Superior temporal gyrus (tissue), 1 donor: ENCODE data around the gene BID.
A peak's percentile ranks its signal among the peaks of the same experiment; 100 is the strongest.
"Not testable (repeated sequence)": the region's sequence is repeated elsewhere in the genome, so short reads cannot be mapped to it uniquely, and the experiment has no call there.

Experiments used
- DNase-seq: peaks from one replicate; pipeline ENCODE4 v3.0.0-alpha.2; 2016; ENCODE audit errors: extremely low spot score

Gene BID

DNA sequence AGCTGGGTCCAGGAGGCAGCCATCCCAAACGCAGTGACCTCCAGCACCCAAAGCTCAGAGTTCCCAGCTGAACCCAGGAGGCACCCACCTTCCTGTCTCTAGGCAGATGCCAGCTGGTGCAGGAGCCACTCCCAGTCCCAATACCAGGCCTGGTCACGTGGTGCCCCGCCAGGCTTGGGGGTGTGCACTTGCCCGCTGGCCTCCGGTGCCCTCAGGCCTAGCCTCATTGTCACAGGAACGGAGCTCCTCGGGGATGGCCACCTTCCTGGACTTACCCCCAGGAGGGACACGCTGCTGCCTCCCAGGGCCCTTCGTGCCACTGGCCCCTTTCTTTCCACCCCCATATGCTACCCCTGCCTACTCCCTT, 4.6 kb downstream of the BID start:
- DNase-seq, result no peak

DNA sequence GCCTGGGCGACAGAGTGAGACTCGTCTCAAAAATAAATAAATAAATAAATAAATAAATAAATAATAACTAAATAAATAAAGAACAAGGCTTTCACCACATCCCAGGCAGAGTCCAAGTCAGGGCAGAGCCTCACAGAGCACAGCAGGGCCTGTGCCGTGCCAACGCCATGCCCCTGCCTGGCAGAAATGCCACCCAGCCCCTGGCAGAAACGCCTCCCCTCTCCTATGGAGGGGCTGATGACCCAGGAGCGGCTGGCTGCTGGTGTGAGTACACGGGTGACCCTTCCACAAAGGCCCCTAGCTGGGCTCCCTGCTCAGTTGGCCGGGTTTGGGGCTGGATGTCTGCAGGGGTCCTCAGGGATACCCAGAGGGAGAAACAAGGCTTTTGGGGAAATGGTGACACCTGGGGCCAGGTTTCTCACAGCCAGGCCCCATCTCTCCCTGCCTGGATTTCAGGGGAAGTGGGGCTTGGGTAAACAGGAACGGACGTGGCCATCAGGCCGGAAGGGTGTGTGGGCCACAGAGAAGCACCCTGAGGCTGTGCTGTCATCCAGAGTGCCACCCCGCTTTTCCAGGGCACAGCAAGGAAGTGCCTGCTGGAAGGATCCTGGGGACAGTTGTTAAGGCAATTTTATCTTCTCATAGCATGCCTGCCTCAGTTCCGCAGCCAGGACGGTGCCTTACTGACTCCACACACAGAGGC, 5.1 kb downstream of the BID start:
- no peak for DNase-seq

DNA sequence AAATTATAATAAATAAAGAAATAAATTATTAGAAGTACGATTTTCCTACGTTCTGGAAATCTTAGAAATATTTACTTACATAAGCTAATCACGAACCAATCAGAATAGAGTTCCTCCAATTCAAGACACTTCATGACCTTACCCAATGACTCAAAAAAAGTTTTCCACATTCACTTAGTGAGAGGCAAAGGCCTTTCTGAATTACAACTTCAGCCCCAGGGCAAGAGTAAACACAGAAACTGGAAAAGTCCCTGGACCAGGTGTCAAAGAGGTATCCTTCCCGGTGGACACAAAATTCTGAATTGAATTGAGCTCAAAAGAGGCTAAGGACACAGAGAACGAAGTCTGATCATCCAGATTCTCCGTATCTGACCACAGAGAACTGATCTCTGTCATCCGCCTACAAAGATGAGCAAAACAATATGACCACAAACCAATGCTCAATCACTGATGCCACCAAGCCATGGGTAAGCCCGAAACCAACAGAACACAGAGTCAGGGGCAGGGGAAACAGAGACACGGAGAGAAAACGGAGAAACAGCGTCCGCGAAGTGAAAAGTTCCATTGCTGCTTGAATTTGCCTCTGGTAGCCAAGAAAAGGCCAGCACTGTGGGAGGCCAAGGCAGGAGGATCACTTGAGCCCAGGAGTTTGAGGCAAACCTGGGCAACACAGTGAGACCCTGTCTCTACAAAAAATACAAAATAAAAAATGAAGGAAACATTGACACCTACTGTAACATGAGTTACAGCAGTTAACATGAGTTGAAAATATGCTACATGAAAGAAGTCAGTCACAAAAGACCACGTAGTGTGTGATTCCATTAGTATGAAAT, 6.8 kb downstream of the BID start:
- DNase-seq, result no peak

DNA sequence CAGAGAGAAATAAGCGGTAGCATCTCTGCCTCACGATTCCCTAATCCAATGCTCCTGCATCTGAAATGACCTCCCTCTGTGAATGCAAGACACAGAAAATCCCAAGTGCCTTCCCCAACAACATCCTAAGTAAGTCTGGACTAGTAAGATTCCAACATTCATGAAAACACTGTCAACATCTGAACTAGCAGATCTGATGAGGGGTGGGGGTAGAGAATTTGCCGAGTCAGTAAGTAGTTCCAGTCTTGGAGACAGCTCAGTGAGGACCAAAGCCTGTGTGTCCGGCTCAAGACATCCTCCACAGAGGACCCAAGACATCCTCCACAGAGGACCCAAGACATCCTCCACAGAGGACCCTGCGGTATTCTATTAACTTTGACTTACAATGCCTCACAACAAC, 9.4 kb downstream of the BID start:
- not testable (repeated sequence) for DNase-seq

DNA sequence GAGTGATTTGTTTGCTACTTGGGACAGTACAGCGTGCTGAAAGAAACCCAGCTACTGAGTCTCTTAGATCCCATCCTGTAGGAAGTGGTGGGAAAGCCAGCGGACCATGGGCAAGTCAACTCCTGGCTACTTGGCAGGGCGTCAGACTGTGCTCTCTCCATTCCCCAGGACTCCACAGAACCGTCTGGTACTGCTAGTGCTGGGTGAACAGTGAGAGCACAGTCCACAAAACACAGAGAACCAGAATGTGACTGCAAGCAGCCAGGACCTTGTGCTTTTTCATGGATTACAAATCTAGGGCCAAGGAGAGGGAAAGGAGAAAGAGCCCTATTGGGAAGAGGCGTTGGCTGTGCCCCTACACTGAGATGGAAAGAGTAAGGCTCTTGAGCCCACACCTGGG, 10.2 kb downstream of the BID start:
- no peak for DNase-seq

DNA sequence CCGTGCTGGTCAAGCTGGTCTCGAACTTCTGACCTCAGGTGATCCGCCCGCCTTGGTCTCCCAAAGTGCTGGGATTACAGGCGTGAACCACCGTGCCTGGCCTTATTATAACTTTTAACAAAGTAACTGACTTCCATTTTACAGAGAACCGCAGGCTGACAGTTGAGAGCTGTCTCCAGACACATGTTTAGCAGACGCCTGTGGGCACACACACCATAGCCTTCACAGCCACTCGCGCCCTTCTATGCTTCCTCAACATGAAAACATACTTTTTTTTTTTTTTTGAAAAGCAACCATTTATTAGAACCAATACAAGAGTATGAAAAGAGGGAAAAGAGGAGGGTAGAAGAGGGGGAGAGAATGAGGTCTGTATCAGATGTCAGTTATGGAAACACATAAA, 10.8 kb downstream of the BID start:
- DNase-seq, result not testable (repeated sequence)

DNA sequence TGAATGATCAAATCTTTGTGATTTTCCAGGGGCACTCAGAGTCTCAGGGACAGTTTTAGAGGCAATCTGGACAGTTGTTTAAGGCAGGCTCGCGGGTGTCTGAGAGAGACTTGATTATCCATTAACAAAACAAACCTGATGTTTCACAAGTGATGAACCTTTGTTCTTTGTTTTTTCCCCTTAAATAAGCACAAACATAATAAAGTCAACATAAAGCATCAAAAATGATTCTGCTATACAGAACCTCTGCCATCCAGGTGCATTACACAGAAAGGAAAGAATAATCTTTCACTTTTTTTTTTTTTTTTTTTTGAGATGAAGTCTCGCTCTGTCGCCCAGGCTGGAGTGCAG, 13.2 kb downstream of the BID start:
- no peak for DNase-seq

DNA sequence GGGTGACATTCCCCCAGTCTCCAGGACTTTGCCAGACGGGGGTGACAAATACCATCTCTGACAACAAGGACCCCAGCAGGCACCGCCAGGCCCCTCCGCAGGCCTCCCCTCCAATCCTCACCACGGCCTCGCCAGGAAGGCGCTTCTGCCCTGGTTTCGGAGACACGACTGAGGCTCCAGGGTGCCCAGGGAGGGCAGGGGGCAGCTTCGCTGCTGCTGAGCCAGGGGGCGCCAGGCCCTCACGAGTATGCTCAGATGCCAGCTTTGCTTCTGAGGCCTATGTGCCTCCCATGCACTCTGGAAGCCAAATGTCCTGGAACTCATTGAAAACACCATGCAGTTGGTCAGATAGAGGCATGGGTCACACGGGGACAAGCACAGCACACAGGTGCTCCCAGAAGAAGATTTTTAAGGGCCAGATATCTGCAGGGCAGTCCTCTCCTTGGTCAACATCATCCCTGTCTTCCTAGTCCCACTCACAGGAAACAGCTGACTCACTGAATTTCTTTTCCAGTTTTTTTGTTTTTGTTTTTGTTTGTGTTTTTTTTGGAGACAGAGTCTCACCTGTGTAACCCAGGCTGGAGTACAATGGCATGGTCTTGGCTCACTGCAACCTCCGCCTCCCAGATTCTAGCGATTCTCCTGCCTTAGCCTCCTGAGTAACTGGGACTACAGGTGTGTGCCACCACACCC, 19.9 kb downstream of the BID start:
- DNase-seq, result no peak

DNA sequence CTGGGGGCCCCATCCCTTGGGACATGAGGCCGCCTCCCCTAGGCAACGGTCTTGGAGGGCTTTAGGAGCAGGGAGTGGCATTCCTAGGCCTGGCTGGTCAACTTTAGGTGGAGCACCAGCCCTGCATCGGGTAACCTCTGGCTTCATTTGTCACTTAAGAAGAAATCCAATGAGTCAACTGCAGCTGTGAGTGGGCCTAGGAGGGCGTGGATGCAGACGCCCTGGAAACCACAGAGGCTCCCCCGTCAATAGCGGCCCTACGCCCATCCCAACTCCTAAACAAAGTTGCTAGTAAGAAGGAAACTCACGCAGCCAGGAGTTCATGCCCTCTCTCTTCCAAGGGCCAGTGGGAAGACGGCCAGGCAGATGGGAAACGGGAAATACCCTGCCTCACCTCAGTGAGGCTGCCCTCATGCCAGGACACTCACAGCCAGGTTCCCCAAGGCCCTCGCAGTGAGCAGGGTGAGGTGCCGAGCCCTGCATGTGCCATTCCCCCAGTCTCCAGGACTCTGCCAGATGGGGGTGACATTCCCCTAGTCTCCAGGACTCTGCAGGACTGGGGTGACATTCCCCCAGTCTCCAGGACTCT, 20.8 kb downstream of the BID start:
- DNase-seq, result no peak

DNA sequence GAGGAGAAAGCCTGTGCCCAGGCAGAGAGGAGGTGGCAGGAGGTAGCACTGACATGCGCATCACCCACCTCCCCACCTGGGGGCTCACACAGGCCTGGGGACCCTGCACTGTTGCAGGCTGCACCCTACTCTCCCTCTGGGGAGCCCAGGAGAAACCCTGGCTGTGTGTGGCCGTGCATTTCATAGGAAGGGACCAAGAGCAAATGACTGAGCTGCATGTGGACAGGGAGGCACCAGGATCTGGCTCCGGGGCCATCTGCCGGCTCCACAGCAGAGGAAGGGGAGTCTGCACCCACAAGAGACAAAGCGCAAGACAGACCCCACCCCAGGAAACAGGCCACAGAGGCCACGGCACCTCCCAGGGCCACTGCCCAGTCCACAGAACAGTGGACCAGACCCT, 22.7 kb downstream of the BID start:
- DNase-seq, result no peak

DNA sequence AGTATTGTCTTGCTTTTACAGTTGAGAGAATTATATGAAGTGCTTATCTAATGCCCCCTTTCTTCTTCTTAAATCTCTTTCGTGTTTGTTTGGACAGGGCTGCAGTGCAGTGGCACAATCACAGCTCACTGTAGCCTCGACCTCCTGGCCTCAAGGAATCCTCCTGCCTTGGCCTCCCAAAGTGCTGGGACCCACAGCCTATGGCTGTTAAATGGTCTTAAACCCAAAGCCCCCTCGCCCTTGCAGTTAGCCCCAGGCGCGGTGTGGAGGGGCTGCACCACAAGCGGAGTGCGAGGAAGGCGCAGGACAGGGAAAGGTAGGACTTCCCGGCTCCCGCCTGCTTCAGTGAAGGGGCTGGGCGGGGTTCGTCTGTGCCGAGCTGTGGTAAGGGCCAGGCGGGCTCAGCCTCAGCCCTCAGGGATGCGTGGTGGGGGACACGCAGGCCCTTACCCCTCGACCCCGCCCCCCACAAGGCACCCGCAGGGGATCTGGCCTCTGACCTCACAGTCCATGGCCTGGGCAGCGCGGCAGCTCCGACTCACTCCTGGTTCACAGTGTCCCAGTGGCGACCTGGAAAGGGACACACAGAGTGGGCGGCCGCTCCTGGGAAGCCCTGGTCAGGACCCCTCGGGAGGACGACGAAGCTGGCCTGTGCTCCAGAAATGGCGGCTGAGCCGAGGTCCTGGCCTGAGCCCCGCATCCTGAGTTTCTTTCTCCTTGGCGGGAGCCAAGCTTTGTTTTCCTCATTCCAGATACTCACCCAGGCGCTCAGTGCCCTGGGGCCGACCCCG, 24.5 kb downstream of the BID start:
- DNase-seq, result no peak

DNA sequence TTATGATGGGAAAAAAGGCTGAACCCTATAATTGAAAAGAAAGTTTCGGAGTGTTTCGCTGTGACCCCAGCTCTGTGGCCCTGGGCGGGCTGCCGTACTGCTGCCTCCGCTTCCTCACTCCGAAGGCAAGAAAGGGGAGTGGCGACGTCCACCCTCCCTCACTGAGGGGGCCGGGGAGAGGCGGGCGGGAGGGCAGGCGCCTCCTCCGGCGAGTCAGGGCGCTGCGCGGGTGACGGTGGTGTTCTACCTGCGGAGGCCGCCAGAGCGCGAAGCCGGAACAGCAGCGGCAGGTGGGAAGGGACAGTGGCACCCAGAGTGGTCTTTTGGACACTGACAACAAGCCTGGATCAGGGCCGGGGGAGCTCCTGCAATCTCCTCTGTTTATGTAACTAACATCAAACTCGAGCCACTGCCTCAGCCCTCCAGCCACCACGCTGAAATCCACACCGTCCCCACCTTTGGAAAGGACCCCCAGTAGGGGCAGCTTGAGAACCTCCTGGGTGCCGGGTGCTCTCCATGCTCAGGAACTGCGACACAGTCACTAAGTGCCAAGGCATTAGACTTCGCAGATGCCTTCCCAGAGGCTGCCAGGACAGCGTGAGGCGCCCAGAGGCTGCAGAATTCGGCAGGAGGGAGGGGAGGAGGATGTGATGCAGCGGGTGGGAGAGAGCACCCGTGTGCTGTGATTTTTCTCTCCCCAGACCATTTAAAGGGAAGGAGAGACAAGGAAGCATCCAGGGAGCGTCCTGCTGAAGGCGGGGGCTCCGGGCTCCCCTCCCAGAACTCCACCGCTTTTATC, 25.5 kb downstream of the BID start:
- DNase-seq, result no peak

DNA sequence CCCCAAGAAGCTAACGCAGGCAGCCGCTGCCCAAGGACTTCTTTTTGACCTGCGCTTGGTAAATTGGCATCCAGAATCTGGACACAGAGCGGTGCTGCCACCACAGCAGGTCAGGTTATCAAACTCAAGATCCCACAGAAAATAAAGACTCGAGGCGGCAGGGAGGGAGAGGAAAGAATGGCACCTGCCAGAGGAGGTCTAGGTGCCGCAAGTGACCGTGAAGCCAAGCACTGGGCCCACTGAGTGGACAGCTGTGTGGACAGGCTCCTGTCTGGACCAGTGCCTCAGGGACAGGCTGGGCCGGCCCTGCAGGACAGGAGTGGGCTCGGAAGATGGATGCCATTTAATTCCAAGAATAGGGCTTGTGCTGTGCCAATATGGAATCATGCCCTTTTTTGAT, 27.4 kb downstream of the BID start:
- no peak for DNase-seq

DNA sequence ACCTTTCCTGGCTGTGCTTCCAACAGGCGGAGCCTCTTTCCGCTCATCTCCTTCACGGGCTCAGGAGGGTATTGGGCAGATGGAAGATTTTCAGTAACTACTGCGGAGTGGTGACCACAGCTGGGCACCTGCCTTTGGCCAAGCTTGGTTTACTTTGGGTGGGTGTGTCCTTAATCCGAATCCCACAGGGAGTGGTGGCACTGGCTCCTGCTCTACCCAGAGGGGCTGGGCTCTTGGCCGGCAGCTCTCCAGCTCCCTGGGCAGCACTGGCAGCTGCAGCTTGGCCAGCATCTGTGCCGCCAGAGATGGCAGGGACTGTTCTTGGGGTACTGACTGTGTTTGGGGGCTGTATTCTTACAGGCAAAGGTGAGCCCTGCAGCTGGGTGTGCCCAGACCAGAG, 29.8 kb downstream of the BID start:
- no peak for DNase-seq

DNA sequence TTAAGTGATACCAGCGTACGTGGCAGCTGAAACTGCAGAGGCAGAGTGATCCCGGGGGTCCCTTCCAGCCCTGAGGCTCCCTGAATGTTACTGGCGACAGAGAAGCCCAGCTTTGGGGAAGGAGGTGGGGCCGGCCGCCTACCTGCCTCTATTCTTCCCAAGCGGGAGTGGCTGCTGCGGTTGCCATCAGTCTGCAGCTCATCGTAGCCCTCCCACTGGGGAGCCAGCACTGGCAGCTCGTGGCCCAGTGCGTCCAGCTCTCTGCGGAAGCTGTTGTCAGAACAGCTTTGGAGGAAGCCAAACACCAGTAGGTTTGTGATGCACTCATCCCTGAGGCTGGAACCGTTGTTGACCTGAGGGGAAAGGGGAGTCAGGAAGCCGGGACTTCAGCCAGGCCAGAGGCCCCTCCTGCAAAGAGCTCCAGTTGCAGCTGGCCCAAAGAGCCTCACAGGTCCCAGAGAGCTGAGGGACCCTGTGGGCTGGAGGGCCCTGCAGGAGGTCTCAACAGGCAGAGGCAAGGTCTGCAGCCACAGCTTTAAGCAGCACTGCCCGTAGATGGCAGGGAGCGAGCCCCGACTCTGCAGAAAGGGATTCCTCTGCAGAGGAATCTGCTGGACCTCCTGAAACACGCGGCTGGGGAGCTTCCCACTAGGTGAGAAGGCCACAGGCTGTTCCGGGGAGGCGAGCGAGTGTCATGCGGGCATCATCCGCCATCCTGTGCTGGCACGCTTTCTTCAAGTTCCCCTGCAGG, 30.4 kb downstream of the BID start:
- DNase-seq, result no peak

DNA sequence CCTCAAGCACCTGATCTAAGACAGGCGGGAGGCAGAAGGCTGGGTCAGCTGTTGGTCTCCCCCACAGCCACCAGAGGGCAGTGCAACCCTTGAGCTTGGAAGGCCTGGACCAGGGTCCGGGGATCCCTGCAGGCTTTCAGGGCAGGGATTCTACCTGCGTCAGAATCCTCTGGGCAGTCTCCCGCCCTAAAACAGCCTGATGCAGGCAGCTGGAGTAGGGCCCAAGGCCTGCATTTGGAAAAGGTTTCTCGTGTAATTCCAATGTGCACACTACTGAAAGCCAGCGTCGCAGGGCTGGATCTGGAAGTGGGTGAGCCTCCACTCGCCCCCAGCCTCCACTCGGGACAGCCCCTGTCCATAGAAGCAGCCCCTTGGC, 31.8 kb downstream of the BID start:
- DNase-seq, result peak; percentile 81

DNA sequence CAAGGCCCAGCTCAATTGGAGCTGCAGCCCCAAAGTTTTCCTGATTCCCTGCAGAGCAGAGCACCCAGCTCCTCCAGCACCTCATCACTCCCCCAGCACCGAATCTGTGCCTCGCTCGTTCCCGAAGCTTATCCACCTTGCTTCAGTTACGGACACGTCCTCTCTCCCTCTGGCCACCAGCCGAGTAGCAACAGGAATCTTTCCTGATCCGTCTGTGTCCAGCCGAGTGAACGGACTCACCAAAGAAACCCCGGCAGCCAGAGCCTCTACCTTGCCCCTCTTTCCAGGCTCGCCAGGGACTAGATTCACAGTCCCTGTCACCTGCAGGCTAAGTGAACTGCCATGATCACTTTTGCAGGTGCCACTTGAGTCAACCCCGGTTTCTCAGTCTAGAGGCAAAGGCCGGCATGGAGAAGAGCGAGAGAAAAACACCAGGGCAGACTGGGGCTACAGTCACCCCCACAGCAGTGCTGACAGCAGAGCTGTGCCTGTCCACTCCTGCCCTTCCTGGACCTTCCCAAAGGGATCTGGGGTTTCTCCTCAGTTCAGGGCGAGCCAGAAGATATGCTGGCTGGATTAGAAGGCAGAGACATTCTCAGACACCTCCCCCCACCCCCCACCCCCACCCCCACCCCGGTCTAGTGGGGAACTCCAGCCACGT, 32.3 kb downstream of the BID start:
- no peak for DNase-seq

DNA sequence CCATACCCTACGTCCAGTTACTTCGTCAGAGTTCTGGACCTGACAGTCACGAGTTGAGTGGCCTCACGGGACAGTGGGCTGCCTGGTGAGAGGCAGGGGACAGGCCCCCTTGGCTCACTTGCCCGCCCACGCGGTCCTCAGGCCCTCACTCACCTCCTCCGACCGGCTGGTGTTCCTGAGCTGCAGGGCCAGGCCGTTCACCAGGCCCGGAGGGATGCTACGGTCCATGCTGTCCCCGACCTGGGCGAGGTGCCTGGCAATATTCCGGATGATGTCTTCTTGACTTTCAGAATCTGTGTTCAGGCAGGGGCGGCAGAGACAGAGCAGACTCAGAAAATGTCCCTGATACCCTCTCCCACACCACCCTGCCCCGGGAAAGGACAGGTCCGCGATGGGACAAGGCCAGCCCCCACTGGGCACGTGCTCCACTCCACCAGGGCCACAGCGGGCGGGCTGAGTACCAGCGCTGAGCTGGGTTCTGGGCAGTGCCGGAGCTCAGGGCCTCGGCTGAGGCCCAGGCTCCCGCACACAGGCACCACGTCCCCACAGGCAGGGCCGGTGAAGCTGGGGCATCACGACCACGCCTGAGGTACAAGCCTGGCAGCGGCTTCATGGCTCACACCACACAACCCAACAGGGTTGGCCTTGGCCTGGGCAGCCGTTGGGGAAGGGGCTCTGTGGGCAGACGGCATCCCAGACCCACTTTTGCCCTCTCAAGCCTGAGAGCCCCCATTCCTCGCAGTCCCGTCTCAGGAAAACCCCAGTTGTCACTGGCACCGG, 34.9 kb downstream of the BID start:
- DNase-seq, result no peak
